GM12891 (cell line): ENCODE data around the gene SIAH3.

ENCODE experiments used
- POLR2A ChIP-seq: IDR thresholded peaks from 2 replicates; pipeline ENCODE4 v1.6.1; 2011; ENCODE audit warnings: low read depth, low read length, control low read depth
- POLR2AphosphoS5 ChIP-seq: IDR thresholded peaks from 2 replicates; pipeline ENCODE4 v1.6.1; 2011; ENCODE audit warnings: low read depth, low read length, control low read depth
- SPI1 ChIP-seq: IDR thresholded peaks from 2 replicates; pipeline ENCODE4 v1.6.1; 2011; ENCODE audit warnings: low read depth, low read length, control low read depth
- TAF1 ChIP-seq: IDR thresholded peaks from 2 replicates; pipeline ENCODE4 v1.6.1; 2011; ENCODE audit warnings: low read depth, low read length, control low read depth

DNA sequence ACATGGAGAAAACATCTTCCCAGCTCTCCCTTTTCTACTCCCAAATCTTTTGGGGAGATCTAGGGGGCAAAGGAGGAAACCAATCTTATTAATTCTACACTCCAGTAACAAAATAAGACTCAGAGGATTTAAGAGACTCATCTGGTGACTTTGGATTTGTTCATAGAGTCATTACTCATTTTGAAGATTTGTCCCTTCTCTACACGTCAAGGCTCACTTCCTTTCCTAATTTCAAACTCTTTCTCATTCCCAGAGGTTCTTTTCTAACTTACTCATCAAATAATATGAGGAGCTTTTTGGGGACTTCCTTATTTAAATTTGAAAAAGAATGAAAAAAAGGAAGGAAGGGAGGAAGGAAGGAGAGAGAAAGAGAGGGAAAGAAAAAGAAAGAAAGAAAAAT lies 14.4 kb downstream of the SIAH3 start:
- no peak for TF ChIP-seq POLR2A
- no peak for TF ChIP-seq POLR2AphosphoS5
- no peak for TF ChIP-seq TAF1
- TF ChIP-seq SPI1: no peak
